Activated CD8-positive, alpha-beta memory T cell treated with anti-CD3 and anti-CD28 coated beads for 1 hour (primary cell): Measurements from ENCODE around the gene RNF103.
"Not testable (repeated sequence)": the region's sequence is repeated elsewhere in the genome, so short reads cannot be mapped to it uniquely, and the experiment has no call there.

Experiments used
- DNase-seq, 2 donors: peaks; one replicate each; pipeline ENCODE4 v3.0.0-alpha.2; 2020; ENCODE audit warnings: low read depth in 1 of 2; ENCODE audit errors: extremely low read depth in 1 of 2

Gene RNF103

GRCh38 chr2:86627550-86627949 lies 3.9 kb upstream of the RNF103 start:
- no peak for DNase-seq

- DNase-seq, result no peak
These were observed 1.4 kb upstream of the RNF103 start for GRCh38 chr2:86625096-86625495.

- no peak for DNase-seq
These were observed 542 bp upstream of the RNF103 start for GRCh38 chr2:86624267-86624547.

- DNase-seq, result peak in 1 of 2 donors; percentile 13
These were observed 597 bp downstream of the RNF103 start for GRCh38 chr2:86623043-86623493.

- no peak for DNase-seq
These were observed 1.1 kb downstream of the RNF103 start for GRCh38 chr2:86622519-86623042.

GRCh38 chr2:86621280-86621943 lies 2.3 kb downstream of the RNF103 start:
- no peak for DNase-seq

- no peak for DNase-seq
These were observed 5.9 kb downstream of the RNF103 start for GRCh38 chr2:86617738-86618137.

- no peak for DNase-seq
These were observed 6.5 kb downstream of the RNF103 start for GRCh38 chr2:86617153-86617552.

GRCh38 chr2:86616502-86616901 lies 7.2 kb downstream of the RNF103 start:
- no peak for DNase-seq

GRCh38 chr2:86615596-86615995 lies 8.1 kb downstream of the RNF103 start:
- DNase-seq, result no peak

GRCh38 chr2:86613515-86613914 lies 10.2 kb downstream of the RNF103 start:
- DNase-seq, result no peak

GRCh38 chr2:86610871-86611270 lies 12.8 kb downstream of the RNF103 start:
- DNase-seq, result no peak

- no peak for DNase-seq
These were observed 14.7 kb downstream of the RNF103 start for GRCh38 chr2:86608832-86609410.

- DNase-seq, result no peak
These were observed 19.8 kb downstream of the RNF103 start for GRCh38 chr2:86603905-86604304.

GRCh38 chr2:86598966-86599365 lies 24.7 kb downstream of the RNF103 start:
- no peak for DNase-seq

GRCh38 chr2:86596118-86596517 lies 27.5 kb downstream of the RNF103 start:
- DNase-seq, result no peak

GRCh38 chr2:86593266-86593665 lies 30.4 kb downstream of the RNF103 start:
- no peak for DNase-seq

- DNase-seq, result no peak
These were observed 31.0 kb downstream of the RNF103 start for GRCh38 chr2:86592547-86593230.

- DNase-seq, result not testable (repeated sequence)
These were observed 34.0 kb downstream of the RNF103 start for GRCh38 chr2:86589701-86590100.

GRCh38 chr2:86584151-86584913 lies 39.3 kb downstream of the RNF103 start:
- DNase-seq, result no peak

GRCh38 chr2:86580560-86580959 lies 43.1 kb downstream of the RNF103 start:
- DNase-seq, result no peak
